HG03196 (cell line): ENCODE data around the gene TUBE1.

ENCODE experiments used
- ATAC-seq: cut with Tn5 transposase; IDR thresholded peaks from one replicate; pipeline ENCODE4 v1.9.1; 2021; ENCODE audit not compliant: unreplicated experiment

The TUBE1 gene

DNA sequence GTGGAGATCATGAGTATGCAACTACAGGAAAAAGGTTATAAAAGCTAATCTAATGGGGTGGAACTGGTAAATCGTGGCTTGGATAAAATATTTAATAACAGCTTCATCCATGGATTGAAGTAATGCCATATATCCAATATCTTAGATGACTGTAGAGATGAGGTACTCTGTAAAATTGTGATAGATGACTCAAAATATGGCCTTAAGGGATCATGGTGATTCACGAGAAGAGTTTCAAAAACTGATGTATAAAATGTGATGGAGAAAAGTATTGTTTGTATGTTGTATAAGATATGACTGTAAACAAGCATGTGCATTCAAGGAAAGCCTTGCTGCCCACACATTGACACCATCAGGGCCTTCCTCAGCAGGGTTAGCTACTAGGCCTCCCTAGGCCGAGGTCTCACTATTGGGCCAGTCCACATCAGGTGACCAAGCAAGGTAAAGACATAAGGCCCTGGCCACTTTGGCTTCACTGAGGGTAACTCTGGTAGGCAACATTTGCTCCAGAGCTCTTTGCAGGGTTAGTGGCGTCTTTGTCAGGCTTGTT lies 51.1 kb downstream of the TUBE1 start:
- ATAC-seq = no peak

DNA sequence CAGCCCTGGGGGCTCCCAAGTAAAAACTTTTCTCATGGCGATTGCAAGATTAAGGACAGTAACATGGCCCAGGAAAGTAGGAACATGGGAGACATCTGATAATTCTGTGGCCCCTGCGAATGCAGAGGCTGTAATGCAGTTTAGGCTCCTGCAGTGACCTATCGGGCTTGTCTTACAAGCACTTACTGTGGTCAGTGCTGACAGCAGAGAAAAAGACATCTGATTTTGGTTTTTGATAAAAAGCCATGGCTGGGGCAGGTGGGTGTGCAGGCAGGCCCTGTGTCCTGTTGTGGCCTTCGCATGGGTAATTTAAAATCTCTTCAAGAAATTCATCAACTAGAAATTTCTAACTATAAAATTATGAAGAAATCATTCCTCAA lies 52.7 kb downstream of the TUBE1 start:
- no peak for ATAC-seq

DNA sequence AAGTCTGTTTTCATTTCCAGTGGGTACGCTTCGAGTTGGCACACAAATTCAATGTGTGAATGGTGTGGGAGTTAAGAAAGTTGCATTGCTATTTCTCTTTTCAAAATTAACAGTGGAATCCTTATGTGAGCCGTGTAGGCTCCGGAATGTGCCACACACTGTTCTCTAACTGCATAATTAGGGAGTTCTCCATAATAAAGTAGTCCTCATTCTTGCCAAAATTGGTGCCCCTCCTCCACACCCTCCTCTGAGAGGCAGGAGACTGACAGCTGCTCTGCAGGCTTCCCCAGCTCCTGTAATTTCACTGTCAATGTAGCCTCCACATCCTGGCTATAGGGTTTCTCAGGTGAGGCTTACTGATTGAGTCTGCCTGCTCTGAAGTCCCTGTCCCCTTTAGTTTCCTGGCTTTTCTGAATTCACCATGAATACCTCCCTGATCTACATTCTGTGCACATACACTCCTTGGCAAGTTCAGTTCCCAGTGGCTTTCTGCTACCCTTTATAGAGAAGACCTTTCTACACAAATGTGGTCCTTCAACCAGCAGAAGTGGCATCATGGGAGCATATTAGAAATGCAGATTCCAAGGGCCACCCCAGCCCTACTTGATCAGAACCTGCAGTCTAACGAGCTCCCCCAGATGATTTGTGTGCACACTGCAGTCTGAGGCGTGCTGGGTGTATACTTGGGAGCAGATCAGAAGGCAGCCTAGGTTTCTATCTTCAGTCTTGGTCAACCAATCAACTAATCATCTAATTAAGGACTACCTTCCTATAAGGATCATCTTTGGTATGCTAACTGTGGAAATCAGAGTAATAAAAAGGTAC lies 53.3 kb downstream of the TUBE1 start:
- no peak for ATAC-seq

DNA sequence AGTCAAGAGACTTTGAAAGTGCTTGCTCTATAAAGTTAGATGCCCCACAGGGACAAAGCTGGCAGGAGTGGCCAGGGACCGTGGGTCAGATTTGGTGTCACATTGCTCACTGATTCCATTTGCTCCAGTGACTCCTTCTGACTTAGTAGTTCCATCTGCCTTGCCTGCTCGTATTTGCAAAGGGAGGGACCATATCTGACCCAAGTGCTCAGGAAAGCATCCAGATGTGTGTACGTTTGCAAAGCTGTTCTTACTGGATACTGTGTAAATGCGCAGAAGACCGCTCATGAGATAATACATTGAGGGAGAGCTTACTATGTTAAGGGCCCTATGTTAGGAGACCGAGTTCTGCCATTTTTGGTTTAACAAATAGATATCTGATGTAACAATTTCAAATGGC lies 54.6 kb downstream of the TUBE1 start:
- no peak for ATAC-seq

DNA sequence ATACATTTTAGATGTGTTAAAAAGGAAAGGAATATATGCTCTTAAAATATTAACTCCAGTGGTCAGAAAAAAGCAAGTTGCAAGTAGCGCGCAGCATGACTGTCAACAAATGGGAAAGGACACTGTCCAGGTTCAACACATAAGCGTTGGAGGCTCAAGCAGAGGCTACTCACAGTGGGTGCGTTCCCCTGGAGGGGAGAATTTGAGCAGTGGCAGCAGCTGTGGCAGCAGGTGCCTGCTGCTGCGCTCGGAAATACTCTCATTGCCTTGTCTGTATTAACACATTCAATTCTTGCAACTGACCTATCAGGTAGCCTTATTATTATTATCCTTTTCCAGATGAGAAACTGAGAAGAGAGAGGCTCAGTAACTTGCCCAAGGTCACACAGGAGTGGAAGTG lies 55.3 kb downstream of the TUBE1 start:
- ATAC-seq = no peak

DNA sequence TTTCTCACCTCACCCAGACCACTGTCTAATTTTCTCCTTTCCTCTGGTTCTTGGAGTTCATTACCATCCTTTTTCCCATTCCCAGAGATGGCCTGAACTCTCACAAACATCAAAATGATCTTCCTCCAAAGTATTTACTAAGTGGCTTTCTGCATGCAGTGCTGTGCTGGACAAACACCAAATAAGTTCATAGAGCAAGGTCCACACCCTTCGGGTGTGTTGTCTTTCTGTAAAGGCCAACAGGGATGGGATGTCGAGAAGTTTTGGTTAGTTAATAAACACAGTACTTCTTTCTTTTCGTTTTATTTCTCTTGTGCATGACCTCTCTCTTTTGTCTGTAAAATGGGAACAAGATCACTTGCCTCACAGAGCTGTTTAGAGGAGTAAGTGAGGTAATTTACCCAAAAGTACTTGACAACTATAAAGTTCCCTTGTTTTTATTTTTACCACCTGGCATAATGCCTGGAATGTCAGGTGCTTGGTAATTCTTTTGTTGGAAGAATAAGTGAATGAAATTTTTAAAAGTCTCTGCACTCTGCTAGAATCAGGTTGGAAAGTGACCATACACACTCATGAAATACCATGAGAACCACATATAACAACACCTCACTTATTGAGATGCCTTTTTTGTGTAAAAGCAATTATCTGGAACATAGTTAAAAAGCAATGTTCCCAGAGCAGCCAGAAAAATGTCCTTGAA lies 56.2 kb downstream of the TUBE1 start:
- ATAC-seq = no peak

DNA sequence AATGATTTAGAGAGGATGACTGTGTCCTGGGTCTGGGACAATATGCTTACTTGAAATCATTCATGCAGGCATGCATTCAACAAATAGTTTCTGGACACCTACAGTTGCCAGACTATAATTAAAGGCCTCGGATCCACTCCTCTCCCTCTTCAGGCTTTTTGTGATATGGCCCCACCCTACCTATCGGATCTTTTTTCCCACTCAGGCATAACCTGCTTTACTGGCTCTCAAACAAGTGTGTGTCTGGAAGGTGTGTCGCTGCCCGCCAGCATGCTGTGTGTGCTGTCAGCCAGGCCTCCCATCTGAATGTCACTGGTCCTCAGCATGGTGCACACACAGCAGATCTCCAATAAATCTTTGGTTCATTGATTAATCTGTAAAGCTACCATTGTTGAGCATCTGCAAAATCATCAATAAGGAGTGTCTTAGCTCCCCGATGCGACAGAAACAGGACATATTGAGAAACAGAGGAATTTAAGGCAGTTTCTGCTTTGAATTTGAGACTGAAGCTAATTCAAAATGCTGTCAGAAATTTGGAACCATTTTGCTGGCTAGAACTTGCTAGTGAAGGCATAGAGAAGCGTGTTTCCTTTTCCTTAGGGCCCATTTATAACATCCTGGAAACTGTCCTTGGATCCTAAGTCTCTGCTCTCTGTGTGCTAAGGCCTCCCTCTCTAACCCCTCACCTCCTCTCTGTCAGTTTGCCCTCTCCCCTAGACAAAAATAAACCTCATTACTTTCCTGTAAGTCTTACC lies 56.9 kb downstream of the TUBE1 start:
- ATAC-seq = no peak

DNA sequence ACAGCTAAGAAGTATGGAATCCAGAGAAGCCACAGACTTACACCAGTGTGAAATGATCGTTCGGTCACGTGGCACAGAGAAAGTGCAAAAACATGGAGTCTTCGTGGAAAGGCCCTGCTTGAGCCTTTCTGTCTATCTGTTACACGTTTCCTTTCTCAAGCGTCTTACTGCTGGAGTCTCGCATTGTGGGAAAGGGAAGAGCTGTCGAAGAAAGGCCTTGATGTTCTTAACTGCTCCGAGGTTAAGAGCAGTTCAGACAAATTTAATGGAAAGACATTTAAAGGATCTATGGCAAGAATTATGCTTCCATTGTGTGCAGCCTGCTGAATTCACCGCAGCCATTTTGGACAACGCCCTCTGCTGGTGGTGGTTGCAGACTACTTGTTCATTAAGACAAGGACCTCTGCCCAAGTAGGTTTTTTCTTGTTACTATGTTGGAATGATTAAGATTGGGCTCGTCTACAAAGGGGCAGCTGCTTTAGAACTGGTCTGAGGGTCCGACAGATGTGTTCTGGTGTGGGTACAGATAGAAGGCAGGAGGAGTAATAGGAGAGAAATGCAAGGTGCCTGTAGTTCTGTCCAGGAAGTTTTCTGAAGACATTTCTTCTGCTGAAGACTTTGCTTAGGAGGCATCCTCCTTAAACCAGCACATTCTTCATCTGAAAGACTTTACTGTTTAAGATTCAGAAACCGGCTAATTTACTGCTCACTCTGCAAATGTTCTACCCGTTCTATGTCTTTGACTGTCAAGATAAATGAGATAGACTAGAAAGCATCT lies 58.0 kb downstream of the TUBE1 start:
- ATAC-seq = no peak

- no peak for ATAC-seq
Observed at GRCh38 chr6:112027942-112028674, 59.2 kb downstream of the TUBE1 start.

- ATAC-seq = no peak
Observed at GRCh38 chr6:112026933-112027332, 60.3 kb downstream of the TUBE1 start.

DNA sequence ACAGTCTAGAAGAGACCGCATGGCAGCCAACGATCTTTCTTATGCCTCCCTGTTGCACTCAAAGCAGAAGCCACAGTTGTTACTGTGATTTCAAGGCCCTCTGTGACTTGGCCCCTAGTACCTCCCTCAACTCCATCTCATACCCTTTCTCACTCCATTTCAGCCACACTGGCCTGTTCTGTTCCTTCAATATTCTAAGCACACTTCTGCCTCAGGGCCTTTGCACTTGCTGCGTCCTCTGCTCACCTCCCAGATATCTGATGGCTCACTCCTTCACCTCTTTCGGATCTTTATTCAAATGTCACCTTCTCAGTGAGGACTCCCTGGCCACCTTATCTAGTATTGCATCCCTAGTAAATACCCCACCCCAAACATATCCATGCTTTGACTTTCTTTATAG lies 62.8 kb downstream of the TUBE1 start:
- no peak for ATAC-seq

- ATAC-seq = no peak
Observed at GRCh38 chr6:112022749-112023148, 64.5 kb downstream of the TUBE1 start.

DNA sequence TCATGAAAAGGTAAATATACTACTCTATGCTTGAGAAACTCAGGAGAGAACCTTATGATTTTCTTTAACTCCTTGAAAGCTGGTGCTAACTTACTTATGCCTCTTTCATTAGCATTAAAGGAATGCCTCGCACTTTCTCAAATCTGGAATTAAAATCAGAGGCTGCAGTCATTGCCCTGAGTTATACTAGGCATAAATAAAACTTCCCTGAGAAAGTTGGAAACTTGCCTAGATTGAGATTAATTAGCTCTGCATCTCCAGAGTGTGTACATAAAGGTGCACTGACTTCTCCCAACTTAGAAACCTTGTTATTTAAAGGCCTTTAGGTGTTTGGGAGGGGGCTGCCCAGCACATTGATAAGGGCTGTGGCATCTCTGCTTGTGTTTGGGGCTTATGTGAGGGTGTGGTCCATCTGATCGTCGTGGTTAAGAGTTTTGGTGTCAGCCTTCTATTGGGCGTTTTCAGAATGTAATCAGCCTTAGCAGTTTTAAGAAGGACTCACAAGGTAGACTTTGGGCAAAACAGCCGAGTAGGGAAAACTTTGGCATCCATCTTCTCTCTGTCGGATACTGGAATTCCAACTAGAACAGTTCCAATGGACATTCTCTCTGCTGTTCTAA lies 65.5 kb downstream of the TUBE1 start:
- no peak for ATAC-seq
